ENCODE measurements around the gene CLEC16A. TPM values are rescaled to one million over a fixed set of nuclear protein-coding genes. Genes with fewer than 3 reads are reported as not detected.
A peak's percentile ranks its signal among the peaks of the same experiment; 100 is the strongest.

Gene CLEC16A
- total RNA-seq, 1 donor from 2014 or later = 15.8 TPM

DNA sequence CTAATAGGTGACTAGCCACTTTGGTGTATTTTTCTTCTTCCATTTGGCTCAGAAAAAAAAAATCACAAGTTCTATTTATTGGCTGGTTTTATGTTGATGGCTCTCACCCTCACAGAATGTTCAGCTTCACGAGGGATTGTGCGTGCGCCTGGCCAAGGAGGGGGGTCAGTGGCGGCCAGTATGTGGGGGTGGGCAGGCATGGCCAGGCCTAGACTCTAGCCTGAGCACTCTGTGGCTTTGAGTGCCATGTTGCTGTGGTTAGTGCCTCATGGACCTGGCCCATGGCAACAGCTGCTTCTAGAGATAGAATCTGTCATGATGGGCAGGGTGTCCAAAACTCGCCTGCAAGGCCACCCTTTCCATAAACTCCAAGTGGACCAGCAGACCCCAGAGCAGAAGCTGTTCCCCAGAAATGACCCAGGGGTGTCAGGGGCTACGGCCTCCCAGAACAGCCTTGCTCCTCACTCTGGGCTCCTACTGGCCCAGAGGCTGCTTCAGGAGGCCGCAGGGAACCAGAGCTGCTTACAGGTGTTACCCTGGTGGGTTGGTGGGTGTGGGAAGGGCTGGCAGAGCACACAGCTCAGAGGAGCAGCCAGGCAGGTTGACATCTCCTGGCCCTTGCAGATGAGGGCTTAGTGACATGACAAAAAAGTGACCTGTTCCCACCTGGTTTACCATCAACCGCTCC is 186.8 kb downstream of the CLEC16A start:
- Histone ChIP-seq H3K36me3 (ENCODE audit: control insufficient read depth, insufficient read depth, low read length) (no peaks in the 10 kb centered on the region), H3K4me3 (ENCODE audit: low read depth, low read length) (no peak overlapping the region), H3K27me3 (ENCODE audit: control insufficient read depth, insufficient read depth, low read length) (no peaks in the 10 kb centered on the region)
- no peak for FAIRE-seq
- TF ChIP-seq, protein P1, sequence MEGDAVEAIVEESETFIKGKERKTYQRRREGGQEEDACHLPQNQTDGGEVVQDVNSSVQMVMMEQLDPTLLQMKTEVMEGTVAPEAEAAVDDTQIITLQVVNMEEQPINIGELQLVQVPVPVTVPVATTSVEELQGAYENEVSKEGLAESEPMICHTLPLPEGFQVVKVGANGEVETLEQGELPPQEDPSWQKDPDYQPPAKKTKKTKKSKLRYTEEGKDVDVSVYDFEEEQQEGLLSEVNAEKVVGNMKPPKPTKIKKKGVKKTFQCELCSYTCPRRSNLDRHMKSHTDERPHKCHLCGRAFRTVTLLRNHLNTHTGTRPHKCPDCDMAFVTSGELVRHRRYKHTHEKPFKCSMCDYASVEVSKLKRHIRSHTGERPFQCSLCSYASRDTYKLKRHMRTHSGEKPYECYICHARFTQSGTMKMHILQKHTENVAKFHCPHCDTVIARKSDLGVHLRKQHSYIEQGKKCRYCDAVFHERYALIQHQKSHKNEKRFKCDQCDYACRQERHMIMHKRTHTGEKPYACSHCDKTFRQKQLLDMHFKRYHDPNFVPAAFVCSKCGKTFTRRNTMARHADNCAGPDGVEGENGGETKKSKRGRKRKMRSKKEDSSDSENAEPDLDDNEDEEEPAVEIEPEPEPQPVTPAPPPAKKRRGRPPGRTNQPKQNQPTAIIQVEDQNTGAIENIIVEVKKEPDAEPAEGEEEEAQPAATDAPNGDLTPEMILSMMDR (IDR thresholded peaks at IDR 0.05; ENCODE audit: insufficient read depth, low read length, severe bottlenecking) = no peak
- no peak for DNase-seq (ENCODE audit: low read depth)

DNA sequence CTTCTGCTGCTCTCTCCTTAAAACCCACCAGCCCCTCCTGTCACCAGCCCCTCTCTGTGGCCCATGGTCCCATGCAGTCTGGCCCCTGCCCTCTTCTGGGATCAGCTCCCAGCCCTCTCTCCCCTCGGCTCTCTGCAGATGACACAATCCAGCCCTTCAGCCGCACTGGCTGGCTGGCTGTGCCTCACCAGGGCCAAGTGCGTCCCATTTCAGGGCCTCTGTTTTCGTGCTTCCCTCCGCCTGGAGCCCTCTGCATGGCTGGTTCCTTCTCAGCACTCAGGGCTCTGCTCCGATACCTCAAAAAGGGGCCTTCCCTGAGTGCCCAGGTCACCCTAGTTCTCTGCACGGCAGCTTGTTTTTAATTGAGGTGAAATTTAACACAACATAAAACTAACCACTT is 187.3 kb downstream of the CLEC16A start:
- TF ChIP-seq, protein P1 (IDR thresholded peaks at IDR 0.05; ENCODE audit: insufficient read depth, low read length, severe bottlenecking) = no peak
- no peak for FAIRE-seq
- Histone ChIP-seq H3K36me3 (ENCODE audit: control insufficient read depth, insufficient read depth, low read length) (no peaks in the 10 kb centered on the region), H3K27me3 (ENCODE audit: control insufficient read depth, insufficient read depth, low read length) (no peaks in the 10 kb centered on the region), H3K4me3 (ENCODE audit: low read depth, low read length) (no peak overlapping the region)
- DNase-seq (ENCODE audit: low read depth) = no peak

- Histone ChIP-seq H3K36me3 (ENCODE audit: control insufficient read depth, insufficient read depth, low read length) (no peaks in the 10 kb centered on the region), H3K27me3 (ENCODE audit: control insufficient read depth, insufficient read depth, low read length) (no peaks in the 10 kb centered on the region), H3K4me3 (ENCODE audit: low read depth, low read length) (no peak overlapping the region)
- TF ChIP-seq, protein P1 (IDR thresholded peaks at IDR 0.05; ENCODE audit: insufficient read depth, low read length, severe bottlenecking) = no peak
- FAIRE-seq (no peak), DNase-seq (ENCODE audit: low read depth) (peak; percentile 93)
Measured at GRCh38 chr16:11133344-11133943, 189.1 kb downstream of the CLEC16A start.

DNA sequence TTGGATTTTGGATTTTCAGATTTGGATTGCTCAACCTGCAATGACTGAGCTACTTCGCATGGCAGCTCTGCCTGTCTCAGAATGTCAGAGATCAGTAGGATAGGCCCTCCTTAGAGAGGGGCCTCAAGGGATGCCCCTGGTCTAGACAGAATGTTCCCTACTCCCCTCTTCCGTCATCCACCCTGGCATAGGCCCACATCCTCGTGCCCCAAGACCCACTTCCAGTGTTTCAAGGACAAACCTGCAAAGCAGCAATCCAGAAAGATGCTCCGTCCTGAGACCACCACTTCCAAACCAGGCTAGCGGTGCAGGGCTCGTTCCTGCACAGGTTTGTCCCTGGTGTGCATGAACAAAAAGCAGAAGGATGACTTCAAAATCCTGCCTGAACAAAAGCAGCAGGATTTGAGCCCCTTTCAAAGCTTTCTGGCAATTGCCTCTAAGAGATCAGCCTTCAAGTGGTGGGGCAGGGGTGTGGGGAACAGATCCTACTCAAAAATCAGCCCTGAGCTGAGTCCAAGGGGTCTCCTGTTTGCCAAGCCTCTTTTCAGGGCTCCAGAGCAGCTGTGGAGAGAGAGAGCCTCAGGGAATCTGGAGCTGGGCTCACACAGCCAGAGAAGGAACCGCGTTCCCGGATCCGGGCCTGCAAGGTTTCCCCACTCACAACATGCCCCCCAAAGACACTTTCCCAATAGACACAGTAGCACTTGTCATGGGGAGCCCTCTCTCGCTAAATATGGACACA is 190.5 kb downstream of the CLEC16A start:
- FAIRE-seq (no peak), DNase-seq (ENCODE audit: low read depth) (no peak)
- no peak overlapping the region for H3K4me3 ChIP-seq (ENCODE audit: low read depth, low read length)
- no peaks in the 10 kb centered on the region for H3K36me3 ChIP-seq (ENCODE audit: control insufficient read depth, insufficient read depth, low read length)
- no peaks in the 10 kb centered on the region for H3K27me3 ChIP-seq (ENCODE audit: control insufficient read depth, insufficient read depth, low read length)
- TF ChIP-seq, protein P1 (IDR thresholded peaks at IDR 0.05; ENCODE audit: insufficient read depth, low read length, severe bottlenecking) = no peak

- Histone ChIP-seq H3K4me3 (ENCODE audit: low read depth, low read length) (no peak overlapping the region), H3K36me3 (ENCODE audit: control insufficient read depth, insufficient read depth, low read length) (no peaks in the 10 kb centered on the region), H3K27me3 (ENCODE audit: control insufficient read depth, insufficient read depth, low read length) (no peaks in the 10 kb centered on the region)
- TF ChIP-seq, protein P1 (IDR thresholded peaks at IDR 0.05; ENCODE audit: insufficient read depth, low read length, severe bottlenecking) = no peak
- FAIRE-seq (no peak), DNase-seq (ENCODE audit: low read depth) (peak; percentile 58)
Measured at GRCh38 chr16:11135464-11135973, 191.2 kb downstream of the CLEC16A start.

Data from bronchial epithelial cell (primary cell).